ENCODE results near the gene TACC3. TPM values are rescaled to one million over a fixed set of nuclear protein-coding genes. Genes with fewer than 3 reads are reported as not detected.
A peak's percentile ranks its signal among the peaks of the same experiment; 100 is the strongest.

The TACC3 gene
- total RNA-seq, 1 experiment from 2014 or later, result 207 TPM

GRCh38 chr4:1683736-1684505 is 37.4 kb upstream of the TACC3 start, which contains the start of gene FAM53A (continued):
- peak; percentile 75 for TF ChIP-seq FOXP4 (CRISPR knock-in tag; IDR thresholded peaks at IDR 0.05)
- TF ChIP-seq SMAD3 (CRISPR knock-in tag; IDR thresholded peaks at IDR 0.05; ENCODE audit: borderline replicate concordance), result no peak
- peak; percentile 71; the same call in 1 of the 2 replicates for TF ChIP-seq ARID4B (CRISPR knock-in tag; IDR thresholded peaks at IDR 0.05; ENCODE audit: borderline replicate concordance)
- peak; percentile 94; the same call in 1 of the 2 replicates for TF ChIP-seq SP1 (CRISPR knock-in tag; conservative IDR thresholded peaks at IDR 0.05)
- TF ChIP-seq TEAD4 (CRISPR knock-in tag; IDR thresholded peaks at IDR 0.05), result peak; percentile 38; the same call in 1 of the 2 replicates

- POLR2A ChIA-PET, result no interaction called here
- Mint-ChIP-seq H3K4me3 (peak overlapping the region; percentile 47), H3K4me1 (peaks cover 16% of the 10 kb centered on the region), H3K27ac (no peak overlapping the region), H3K9me3 (no peaks in the 10 kb centered on the region), H3K27me3 (ENCODE audit: low read depth) (peaks cover 27% of the 10 kb centered on the region), H3K36me3 (no peaks in the 10 kb centered on the region)
- TF ChIP-seq ZBTB21 (CRISPR knock-in tag; IDR thresholded peaks at IDR 0.05; ENCODE audit: borderline replicate concordance) (no peak; the same call in 1 of the 2 replicates), CREM (CRISPR knock-in tag; IDR thresholded peaks at IDR 0.05) (no peak), E2F5 (CRISPR knock-in tag; IDR thresholded peaks at IDR 0.05) (peak; percentile 14; the same call in 1 of the 2 replicates), NFYB (CRISPR knock-in tag; conservative IDR thresholded peaks at IDR 0.05; ENCODE audit: low read depth) (0 out of 2 replicates have a peak, but pooled peaks have one; percentile 5), IRF2 (CRISPR knock-in tag; IDR thresholded peaks at IDR 0.05; ENCODE audit: borderline replicate concordance, low read depth) (no peak), FOXK1 (CRISPR knock-in tag; IDR thresholded peaks at IDR 0.05) (peak; percentile 62; the same call in 1 of the 2 replicates)
- CTCF ChIA-PET, result interaction anchor here (0.9 to 1.9 kb wide), 2 partner anchors 9 kb away, joined by 6 to 8 read pairs; no protein-coding TSS in a partner anchor
- no peak; the same call in 1 of the 2 replicates for ATAC-seq
- peak; percentile 94 for DNase-seq (ENCODE audit: low spot score)
Observed at GRCh38 chr4:1684506-1685234, 36.7 kb upstream of the TACC3 start.

GRCh38 chr4:1685235-1686150 is 35.8 kb upstream of the TACC3 start:
- no peaks in the 10 kb centered on the region for H3K9me3 Mint-ChIP-seq
- H3K36me3 Mint-ChIP-seq, result peaks cover 2% of the 10 kb centered on the region
- DNase-seq (ENCODE audit: low spot score) (no peak), ATAC-seq (no peak)
- H3K27me3 Mint-ChIP-seq (ENCODE audit: low read depth), result peaks cover 27% of the 10 kb centered on the region
- POLR2A ChIA-PET, result no interaction called here
- no peak overlapping the region for H3K27ac Mint-ChIP-seq
- no peak overlapping the region for H3K4me3 Mint-ChIP-seq
- peaks cover 16% of the 10 kb centered on the region for H3K4me1 Mint-ChIP-seq
- TF ChIP-seq OVOL2 (CRISPR knock-in tag; IDR thresholded peaks at IDR 0.05; ENCODE audit: borderline replicate concordance) (no peak), ZNF423 (CRISPR knock-in tag; IDR thresholded peaks at IDR 0.05) (no peak), ZNF121 (CRISPR knock-in tag; IDR thresholded peaks at IDR 0.05) (no peak), ZBTB43 (CRISPR knock-in tag; IDR thresholded peaks at IDR 0.05) (no peak), ATF3 (CRISPR knock-in tag; conservative IDR thresholded peaks at IDR 0.05) (no peak), ZBTB21 (CRISPR knock-in tag; IDR thresholded peaks at IDR 0.05; ENCODE audit: borderline replicate concordance) (no peak), IRF2 (CRISPR knock-in tag; IDR thresholded peaks at IDR 0.05; ENCODE audit: borderline replicate concordance, low read depth) (no peak), SP1 (CRISPR knock-in tag; conservative IDR thresholded peaks at IDR 0.05) (no peak)
- CTCF ChIA-PET, result interaction anchor here (0.9 kb wide), 1 partner anchor 8 kb away, joined by 6 read pairs; no protein-coding TSS in a partner anchor

All from WTC11 (cell line).